HEK293 (cell line): Measurements from ENCODE around the gene CCNK.

Experiments used
- CTCF ChIA-PET: fragments of 350-600 bp; formaldehyde crosslinking; extraction: SDS; loops from one replicate; lab custom pipeline; 2021; ENCODE audit warnings: antibody characterized with exemption; lab: Yijun Ruan, JAX
- POLR2A ChIA-PET: fragments of 300-600 bp; formaldehyde crosslinking; extraction: SDS; loops from one replicate; lab custom pipeline; 2020; ENCODE audit warnings: antibody characterized with exemption, inconsistent platforms; lab: Yijun Ruan, JAX
- H3K27ac ChIP-seq: fragments of 200-500 bp; sonication (Bioruptor generic); 2 replicates; pipeline ENCODE4 v1.5.1; 2014; ENCODE audit warnings: low read depth, low read length, control low read depth, inconsistent platforms; ENCODE audit errors: extremely low read depth
- H3K36me3 ChIP-seq, 2 experiments: fragments of 200-500 bp in 1 of 2; sonication (Bioruptor generic) in 1 of 2; 1 replicate in 1 of 2; 2 replicates in 1 of 2; pipeline ENCODE4 v1.5.1; 2014 to 2017; ENCODE audit warnings: inconsistent platforms in 2 of 2, low read length in 2 of 2; ENCODE audit not compliant: control insufficient read depth in 2 of 2, insufficient read depth in 1 of 2
- H3K4me1 ChIP-seq: fragments of 200-500 bp; sonication (Bioruptor generic); 2 replicates; pipeline ENCODE4 v1.5.1; 2014; ENCODE audit warnings: mild to moderate bottlenecking, low read length, inconsistent platforms; ENCODE audit not compliant: control insufficient read depth, insufficient read depth
- H3K4me3 ChIP-seq: 2 replicates; pipeline ENCODE4 v1.5.1; 2011; ENCODE audit warnings: low read depth, mild to moderate bottlenecking, control low read depth, low read length, moderate library complexity
- H3K9me3 ChIP-seq: fragments of 200-500 bp; sonication (Bioruptor generic); 2 replicates; pipeline ENCODE4 v1.5.1; 2014; ENCODE audit warnings: low read depth, low read length, inconsistent platforms; ENCODE audit not compliant: control insufficient read depth, insufficient read depth
- KLF10 ChIP-seq: fragments of 450-650 bp; IDR thresholded peaks from 2 replicates; pipeline ENCODE4 v1.5.1; 2018; ENCODE audit warnings: missing biosample characterization, mild to moderate bottlenecking, missing genetic modification characterization
- MZF1 ChIP-seq: fragments of 450-650 bp; formaldehyde crosslinking; IDR thresholded peaks from 2 replicates; pipeline ENCODE4 v1.5.1; 2017; ENCODE audit warnings: missing biosample characterization, missing genetic modification characterization, borderline replicate concordance
- PATZ1 ChIP-seq: fragments of 450-650 bp; formaldehyde crosslinking; IDR thresholded peaks from 2 replicates; pipeline ENCODE4 v1.5.1; 2016; ENCODE audit warnings: missing biosample characterization, missing genetic modification characterization
- PRDM4 ChIP-seq: fragments of 450-650 bp; formaldehyde crosslinking; IDR thresholded peaks from 2 replicates; pipeline ENCODE4 v1.5.1; 2017; ENCODE audit warnings: missing biosample characterization, missing genetic modification characterization
- RBAK ChIP-seq: fragments of 450-650 bp; formaldehyde crosslinking; IDR thresholded peaks from 2 replicates; pipeline ENCODE4 v1.5.1; 2016; ENCODE audit warnings: missing biosample characterization, missing genetic modification characterization
- SCRT1 ChIP-seq: fragments of 450-650 bp; formaldehyde crosslinking; IDR thresholded peaks from 2 replicates; pipeline ENCODE4 v1.5.1; 2016; ENCODE audit warnings: missing biosample characterization, missing genetic modification characterization, borderline replicate concordance
- YY1 ChIP-seq: fragments of 450-650 bp; formaldehyde crosslinking; IDR thresholded peaks from 2 replicates; pipeline ENCODE4 v1.5.1; 2018; ENCODE audit warnings: missing biosample characterization, missing genetic modification characterization
- ZBTB1 ChIP-seq: fragments of 450-650 bp; formaldehyde crosslinking; IDR thresholded peaks from 2 replicates; pipeline ENCODE4 v1.5.1; 2016; ENCODE audit warnings: missing biosample characterization, missing genetic modification characterization
- ZBTB10 ChIP-seq: fragments of 450-650 bp; formaldehyde crosslinking; IDR thresholded peaks from 2 replicates; pipeline ENCODE4 v1.5.1; 2016; ENCODE audit warnings: missing biosample characterization, missing genetic modification characterization
- ZBTB48 ChIP-seq: fragments of 450-650 bp; formaldehyde crosslinking; IDR thresholded peaks from 2 replicates; pipeline ENCODE4 v1.5.1; 2016; ENCODE audit warnings: missing biosample characterization, missing genetic modification characterization
- ZBTB8A ChIP-seq: fragments of 450-650 bp; formaldehyde crosslinking; IDR thresholded peaks from 2 replicates; pipeline ENCODE4 v1.5.1; 2016; ENCODE audit warnings: missing biosample characterization, missing genetic modification characterization
- ZIC2 ChIP-seq: fragments of 450-650 bp; formaldehyde crosslinking; IDR thresholded peaks from 2 replicates; pipeline ENCODE4 v1.5.1; 2016; ENCODE audit warnings: missing biosample characterization, missing genetic modification characterization
- ZNF112 ChIP-seq: fragments of 450-650 bp; formaldehyde crosslinking; IDR thresholded peaks from 2 replicates; pipeline ENCODE4 v1.5.0; 2017; ENCODE audit warnings: missing biosample characterization, missing genetic modification characterization
- ZNF169 ChIP-seq: fragments of 450-650 bp; formaldehyde crosslinking; IDR thresholded peaks from 2 replicates; pipeline ENCODE4 v1.5.1; 2016; ENCODE audit warnings: missing biosample characterization, missing genetic modification characterization
- ZNF19 ChIP-seq: fragments of 450-650 bp; formaldehyde crosslinking; IDR thresholded peaks from 2 replicates; pipeline ENCODE4; 2016; ENCODE audit warnings: missing biosample characterization, missing genetic modification characterization, low read depth
- ZNF202 ChIP-seq: fragments of 450-650 bp; formaldehyde crosslinking; IDR thresholded peaks from 2 replicates; pipeline ENCODE4 v1.5.1; 2016; ENCODE audit warnings: missing biosample characterization, missing genetic modification characterization, borderline replicate concordance
- ZNF292 ChIP-seq: fragments of 450-650 bp; formaldehyde crosslinking; IDR thresholded peaks from 2 replicates; pipeline ENCODE4 v1.5.1; 2016; ENCODE audit warnings: low read depth, missing biosample characterization, missing genetic modification characterization, borderline replicate concordance
- ZNF302 ChIP-seq: fragments of 450-650 bp; formaldehyde crosslinking; IDR thresholded peaks from 2 replicates; pipeline ENCODE4 v1.5.1; 2016; ENCODE audit warnings: missing biosample characterization, missing genetic modification characterization, low read depth
- ZNF510 ChIP-seq: fragments of 450-650 bp; formaldehyde crosslinking; IDR thresholded peaks from 2 replicates; pipeline ENCODE4 v1.5.1; 2018; ENCODE audit warnings: mild to moderate bottlenecking, missing genetic modification characterization, missing biosample characterization; ENCODE audit not compliant: insufficient replicate concordance
- ZNF529 ChIP-seq: fragments of 450-650 bp; formaldehyde crosslinking; IDR thresholded peaks from 2 replicates; pipeline ENCODE4 v1.5.1; 2017; ENCODE audit warnings: missing genetic modification characterization, missing biosample characterization; ENCODE audit not compliant: insufficient replicate concordance
- ZNF530 ChIP-seq: fragments of 450-650 bp; formaldehyde crosslinking; IDR thresholded peaks from 2 replicates; pipeline ENCODE4 v1.5.1; 2016; ENCODE audit warnings: low read depth, missing biosample characterization, missing genetic modification characterization
- ZNF544 ChIP-seq: fragments of 450-650 bp; formaldehyde crosslinking; IDR thresholded peaks from 2 replicates; pipeline ENCODE4 v1.5.0; 2017; ENCODE audit warnings: missing biosample characterization, missing genetic modification characterization
- ZNF555 ChIP-seq: fragments of 450-650 bp; formaldehyde crosslinking; conservative IDR thresholded peaks from 2 replicates; pipeline ENCODE4 v1.5.1; 2017; ENCODE audit warnings: missing biosample characterization, mild to moderate bottlenecking, missing genetic modification characterization, inconsistent platforms
- ZNF621 ChIP-seq: fragments of 450-650 bp; formaldehyde crosslinking; IDR thresholded peaks from 2 replicates; pipeline ENCODE4 v1.5.1; 2017; ENCODE audit warnings: missing biosample characterization, missing genetic modification characterization
- ZNF623 ChIP-seq: fragments of 450-650 bp; formaldehyde crosslinking; IDR thresholded peaks from 2 replicates; pipeline ENCODE4 v1.5.1; 2016; ENCODE audit warnings: missing biosample characterization, missing genetic modification characterization
- ZSCAN30 ChIP-seq: fragments of 450-650 bp; IDR thresholded peaks from 2 replicates; pipeline ENCODE4 v1.5.1; 2018; ENCODE audit warnings: missing biosample characterization, mild to moderate bottlenecking, missing genetic modification characterization, moderate library complexity

Gene CCNK

GRCh38 chr14:99534863-99535262 is 53.7 kb downstream of the CCNK start:
- TF ChIP-seq ZIC2 (peak; percentile 78), ZBTB48 (tag by site-specific recombination) (no peak), ZNF202 (no peak)
- H3K4me1 ChIP-seq: peaks cover 3% of the 10 kb centered on the region; the same call in 1 of the 2 replicates
- H3K4me3 ChIP-seq: no peak overlapping the region
- H3K9me3 ChIP-seq: no peaks in the 10 kb centered on the region
- no peak overlapping the region for H3K27ac ChIP-seq
- CTCF ChIA-PET: no interaction called here
- POLR2A ChIA-PET: interaction anchor here (0.6 to 1.2 kb wide), 2 partner anchors 10 to 89 kb away, joined by 3 read pairs; no protein-coding TSS in a partner anchor
- H3K36me3 ChIP-seq: no peaks in the 10 kb centered on the region

GRCh38 chr14:99535448-99535847 is 54.2 kb downstream of the CCNK start:
- CTCF ChIA-PET: no interaction called here
- Histone ChIP-seq H3K4me1 (peaks cover 5% of the 10 kb centered on the region), H3K36me3 (no peaks in the 10 kb centered on the region), H3K27ac (no peak overlapping the region), H3K9me3 (no peaks in the 10 kb centered on the region)
- POLR2A ChIA-PET: no interaction called here
- TF ChIP-seq ZNF112 (no peak), ZNF19 (no peak), ZNF169 (tag by site-specific recombination) (no peak), ZNF530 (no peak), ZNF292 (tag by site-specific recombination) (no peak), MZF1 (tag by site-specific recombination) (no peak), ZNF302 (tag by site-specific recombination) (no peak), ZBTB10 (no peak), ZNF555 (tag by site-specific recombination) (no peak), SCRT1 (tag by site-specific recombination) (no peak), ZBTB8A (tag by site-specific recombination) (no peak), ZNF510 (tag by site-specific recombination) (no peak), RBAK (tag by site-specific recombination) (no peak)
- TF ChIP-seq, all 188 proteins: peak for 0
- no peak overlapping the region for H3K4me3 ChIP-seq

- Histone ChIP-seq H3K4me1 (peaks cover 5% of the 10 kb centered on the region), H3K4me3 (no peak overlapping the region), H3K27ac (no peak overlapping the region), H3K9me3 (no peaks in the 10 kb centered on the region), H3K36me3 (no peaks in the 10 kb centered on the region)
- POLR2A ChIA-PET: no interaction called here
- CTCF ChIA-PET: interaction anchor here (0.6 kb wide), 2 partner anchors 13 to 18 kb away, joined by 3 read pairs; no protein-coding TSS in a partner anchor
- TF ChIP-seq KLF10 (tag by site-specific recombination) (no peak), PRDM4 (no peak), ZNF529 (no peak), ZNF621 (tag by site-specific recombination) (no peak), ZNF544 (no peak), PATZ1 (tag by site-specific recombination) (no peak), ZNF623 (tag by site-specific recombination) (no peak), YY1 (tag by site-specific recombination) (no peak), ZSCAN30 (tag by site-specific recombination) (no peak), ZBTB1 (no peak)
Measured at GRCh38 chr14:99535908-99536778, 54.9 kb downstream of the CCNK start.
